ENCODE data around the gene MVB12A.

Gene MVB12A

GRCh38 chr19:17419621-17420474 is at the start of gene MVB12A:
Gene MVB12A, plus strand, starts transcription at chr19:17420047. Its CDS starts 89 bp downstream, at chr19:17420136.
- peak; percentile 96 for DNase-seq

GRCh38 chr19:17376935-17377600 is 42.8 kb upstream of the MVB12A start, which contains the start of gene PLVAP:
Gene PLVAP, minus strand, starts transcription at chr19:17377342. Its CDS starts 54 bp downstream, at chr19:17377288.
- DNase-seq = no peak

GRCh38 chr19:17378271-17378670 is 41.6 kb upstream of the MVB12A start:
- DNase-seq = no peak

- DNase-seq = no peak
Observed at GRCh38 chr19:17379221-17379631, 40.6 kb upstream of the MVB12A start.

GRCh38 chr19:17380426-17381138 is 39.3 kb upstream of the MVB12A start:
- no peak for DNase-seq

GRCh38 chr19:17385878-17386611 is 33.8 kb upstream of the MVB12A start:
- peak; percentile 68 for DNase-seq

GRCh38 chr19:17389288-17389687 is 30.6 kb upstream of the MVB12A start:
- DNase-seq = no peak

GRCh38 chr19:17389957-17390664 is 29.7 kb upstream of the MVB12A start:
- no peak for DNase-seq

GRCh38 chr19:17390665-17391370 is 29.0 kb upstream of the MVB12A start:
- DNase-seq = peak; percentile 93

GRCh38 chr19:17391371-17392151 is 28.3 kb upstream of the MVB12A start:
- DNase-seq = no peak

GRCh38 chr19:17393002-17393401 is 26.8 kb upstream of the MVB12A start:
- DNase-seq = no peak

GRCh38 chr19:17393914-17394313 is 25.9 kb upstream of the MVB12A start, which contains the start of gene CCDC194:
Gene CCDC194, minus strand, starts transcription at chr19:17394196. Its CDS starts 38 bp downstream, at chr19:17394158.
- no peak for DNase-seq

- DNase-seq = peak; percentile 82
Observed at GRCh38 chr19:17394891-17395415, 24.9 kb upstream of the MVB12A start.

GRCh38 chr19:17398902-17399527 is 20.8 kb upstream of the MVB12A start:
- DNase-seq = no peak

GRCh38 chr19:17401628-17402027 is 18.2 kb upstream of the MVB12A start:
- DNase-seq = no peak

GRCh38 chr19:17402982-17403855 is 16.6 kb upstream of the MVB12A start:
- DNase-seq = peak; percentile 54

GRCh38 chr19:17404015-17404414 is 15.8 kb upstream of the MVB12A start:
- no peak for DNase-seq

- no peak for DNase-seq
Observed at GRCh38 chr19:17404621-17405249, 15.1 kb upstream of the MVB12A start.
